NCI-H82 (cell line): ENCODE data around the gene ARMC2.
"Not testable (repeated sequence)": the region's sequence is repeated elsewhere in the genome, so short reads cannot be mapped to it uniquely, and the experiment has no call there.

Experiments used
- DNase-seq: peaks from one replicate; lab custom pipeline; 2025; lab: John Stamatoyannopoulos, UW

ARMC2 gene

GRCh38 chr6:108832738-108833137 is 15.5 kb upstream of the ARMC2 start:
- DNase-seq, result no peak

GRCh38 chr6:108835218-108835850 is 12.9 kb upstream of the ARMC2 start:
- DNase-seq, result peak; percentile 92

- no peak for DNase-seq
Measured at GRCh38 chr6:108836061-108836460, 12.2 kb upstream of the ARMC2 start.

- DNase-seq, result no peak
Measured at GRCh38 chr6:108837236-108837971, 10.8 kb upstream of the ARMC2 start.

GRCh38 chr6:108838101-108838717 is 10.0 kb upstream of the ARMC2 start:
- peak; percentile 63 for DNase-seq

- DNase-seq, result peak; percentile 50
Measured at GRCh38 chr6:108839083-108839642, 9.1 kb upstream of the ARMC2 start.

GRCh38 chr6:108840919-108841318 is 7.3 kb upstream of the ARMC2 start:
- DNase-seq, result no peak

- DNase-seq, result no peak
Measured at GRCh38 chr6:108841377-108841855, 6.8 kb upstream of the ARMC2 start.

- DNase-seq, result peak; percentile 31
Measured at GRCh38 chr6:108844135-108844534, 4.1 kb upstream of the ARMC2 start.

GRCh38 chr6:108845145-108845544 is 3.1 kb upstream of the ARMC2 start:
- no peak for DNase-seq

- DNase-seq, result no peak
Measured at GRCh38 chr6:108846101-108846500, 2.1 kb upstream of the ARMC2 start.

- DNase-seq, result peak; percentile 83
Measured at GRCh38 chr6:108846628-108847027, 1.6 kb upstream of the ARMC2 start.

- no peak for DNase-seq
Measured at GRCh38 chr6:108847738-108848115, 495 bp upstream of the ARMC2 start.

GRCh38 chr6:108850669-108851465 is 2.6 kb downstream of the ARMC2 start:
- DNase-seq, result no peak

- no peak for DNase-seq
Measured at GRCh38 chr6:108851756-108852155, 3.5 kb downstream of the ARMC2 start.

- no peak for DNase-seq
Measured at GRCh38 chr6:108853077-108853476, 4.9 kb downstream of the ARMC2 start.

- no peak for DNase-seq
Measured at GRCh38 chr6:108862479-108863191, 14.4 kb downstream of the ARMC2 start.

GRCh38 chr6:108865751-108866286 is 17.6 kb downstream of the ARMC2 start:
- not testable (repeated sequence) for DNase-seq

GRCh38 chr6:108866798-108867197 is 18.6 kb downstream of the ARMC2 start:
- DNase-seq, result no peak

- no peak for DNase-seq
Measured at GRCh38 chr6:108868647-108869046, 20.4 kb downstream of the ARMC2 start.

- no peak for DNase-seq
Measured at GRCh38 chr6:108869876-108870275, 21.7 kb downstream of the ARMC2 start.
